Activated T-cell treated with anti-CD3 and anti-CD28 coated beads for 1 hour (primary cell): ENCODE measurements around the gene LRRC37A2.
"Not testable (repeated sequence)": the region's sequence is repeated elsewhere in the genome, so short reads cannot be mapped to it uniquely, and the experiment has no call there.

ENCODE experiments used
- DNase-seq: peaks from one replicate; pipeline ENCODE4 v3.0.0-alpha.2; 2020; ENCODE audit warnings: low read depth

Gene LRRC37A2

GRCh38 chr17:46512168-46512567 lies at the start of gene LRRC37A2:
Gene LRRC37A2, plus strand, starts transcription at chr17:46512468. Its CDS starts 245 bp downstream, at chr17:46512713.
- not testable (repeated sequence) for DNase-seq

GRCh38 chr17:46467618-46468017 lies 44.6 kb upstream of the LRRC37A2 start:
- DNase-seq: not testable (repeated sequence)

GRCh38 chr17:46474489-46474888 lies 37.8 kb upstream of the LRRC37A2 start:
- DNase-seq: not testable (repeated sequence)

GRCh38 chr17:46475583-46475982 lies 36.7 kb upstream of the LRRC37A2 start:
- not testable (repeated sequence) for DNase-seq

- DNase-seq: not testable (repeated sequence)
Measured at GRCh38 chr17:46478823-46479222, 33.4 kb upstream of the LRRC37A2 start.

GRCh38 chr17:46481310-46481709 lies 31.0 kb upstream of the LRRC37A2 start:
- not testable (repeated sequence) for DNase-seq

- DNase-seq: not testable (repeated sequence)
Measured at GRCh38 chr17:46492021-46492420, 20.2 kb upstream of the LRRC37A2 start.

- not testable (repeated sequence) for DNase-seq
Measured at GRCh38 chr17:46499437-46500139, 12.7 kb upstream of the LRRC37A2 start.

GRCh38 chr17:46505896-46506295 lies 6.4 kb upstream of the LRRC37A2 start:
- not testable (repeated sequence) for DNase-seq

- not testable (repeated sequence) for DNase-seq
Measured at GRCh38 chr17:46534716-46535115, 22.4 kb downstream of the LRRC37A2 start.

GRCh38 chr17:46548607-46549006 lies 36.3 kb downstream of the LRRC37A2 start:
- DNase-seq: not testable (repeated sequence)

GRCh38 chr17:46559155-46559554 lies 46.9 kb downstream of the LRRC37A2 start:
- DNase-seq: not testable (repeated sequence)

GRCh38 chr17:46560048-46560447 lies 47.8 kb downstream of the LRRC37A2 start:
- DNase-seq: not testable (repeated sequence)

GRCh38 chr17:46566284-46566683 lies 54.0 kb downstream of the LRRC37A2 start:
- not testable (repeated sequence) for DNase-seq

- not testable (repeated sequence) for DNase-seq
Measured at GRCh38 chr17:46566980-46567379, 54.7 kb downstream of the LRRC37A2 start.

GRCh38 chr17:46571796-46572195 lies 59.5 kb downstream of the LRRC37A2 start:
- not testable (repeated sequence) for DNase-seq

- DNase-seq: peak; percentile 56
Measured at GRCh38 chr17:46579083-46580075, 67.1 kb downstream of the LRRC37A2 start, which contains the start of gene ARL17A. Gene ARL17A, minus strand, starts transcription at chr17:46579691. Its CDS starts 3,369 bp downstream, at chr17:46576322.

- DNase-seq: not testable (repeated sequence)
Measured at GRCh38 chr17:46580082-46580481, 67.8 kb downstream of the LRRC37A2 start.

- DNase-seq: not testable (repeated sequence)
Measured at GRCh38 chr17:46585444-46585843, 73.2 kb downstream of the LRRC37A2 start.

GRCh38 chr17:46590157-46591146 lies 78.2 kb downstream of the LRRC37A2 start, which contains the start of gene NSF:
Gene NSF, plus strand, starts transcription at chr17:46590669. Its CDS starts 107 bp downstream, at chr17:46590776.
- DNase-seq: not testable (repeated sequence)

- DNase-seq: not testable (repeated sequence)
Measured at GRCh38 chr17:46591332-46591731, 79.1 kb downstream of the LRRC37A2 start.
